OCI-LY7 (cell line): Measurements from ENCODE around the gene TAF11L4. TPM values are rescaled to one million over a fixed set of nuclear protein-coding genes. Genes with fewer than 3 reads are reported as not detected.
"Not testable (repeated sequence)": the region's sequence is repeated elsewhere in the genome, so short reads cannot be mapped to it uniquely, and the experiment has no call there.

Experiments
- BruUV-seq: library from RNA; stranded (reverse); fragments of 400-500 nt; replicated peaks from 2 replicates; lab custom pipeline; 2021; lab: Mats Ljungman, UMichigan
- CTCF ChIA-PET: fragments of 300-600 bp; sonication (Branson Sonifier 250); formaldehyde crosslinking; loops from one replicate; lab custom pipeline; 2022; ENCODE audit warnings: antibody characterized with exemption; ENCODE audit not compliant: unreplicated experiment; lab: Charles Lee
- POLR2A ChIA-PET: fragments of 300-600 bp; sonication (Branson Sonifier 250); formaldehyde crosslinking; loops from one replicate; lab custom pipeline; 2022; ENCODE audit warnings: antibody characterized with exemption; lab: Charles Lee
- DNase-seq: peaks from one replicate; pipeline ENCODE4 v3.0.0-alpha.2; 2015; ENCODE audit warnings: low spot score
- H2AFZ ChIP-seq: fragments of 200-600 bp; sonication (generic), shearing (Covaris generic); 2 replicates; pipeline ENCODE4 v1.6.1; 2014; ENCODE audit warnings: mild to moderate bottlenecking, antibody characterized with exemption, low read length, moderate library complexity
- H3K27ac ChIP-seq: fragments of 200-600 bp; sonication (generic); 2 replicates; pipeline ENCODE4 v1.5.1; 2014; ENCODE audit warnings: mixed run types, low read depth, mild to moderate bottlenecking, moderate library complexity, low read length, inconsistent platforms; ENCODE audit not compliant: poor library complexity, severe bottlenecking
- H3K36me3 ChIP-seq: fragments of 200-600 bp; sonication (generic); 2 replicates; pipeline ENCODE4 v1.6.1; 2014; ENCODE audit warnings: mild to moderate bottlenecking, antibody characterized with exemption, low read length, moderate library complexity, mixed read lengths; ENCODE audit not compliant: insufficient read depth
- H3K4me1 ChIP-seq: fragments of 200-600 bp; sonication (generic); 2 replicates; pipeline ENCODE4 v1.5.1; 2014; ENCODE audit warnings: mild to moderate bottlenecking, low read length; ENCODE audit not compliant: insufficient read depth, poor library complexity, severe bottlenecking
- H3K4me2 ChIP-seq: fragments of 200-600 bp; sonication (generic); 2 replicates; pipeline ENCODE4 v1.6.1; 2014; ENCODE audit warnings: mild to moderate bottlenecking, low read length
- H3K4me3 ChIP-seq: fragments of 200-600 bp; sonication (generic); 2 replicates; pipeline ENCODE4 v1.5.1; 2014; ENCODE audit warnings: mild to moderate bottlenecking, low read depth, low read length; ENCODE audit not compliant: poor library complexity, severe bottlenecking
- H3K79me2 ChIP-seq: fragments of 200-600 bp; sonication (generic); 2 replicates; pipeline ENCODE4 v1.6.1; 2016; ENCODE audit warnings: low read depth, mild to moderate bottlenecking, low read length, moderate library complexity, mixed read lengths; ENCODE audit not compliant: insufficient read depth
- H3K9me2 ChIP-seq: fragments of 200-600 bp; sonication (generic); 2 replicates; pipeline ENCODE4 v1.6.1; 2016; ENCODE audit warnings: mild to moderate bottlenecking, low read length, mixed read lengths; ENCODE audit not compliant: insufficient read depth
- H3K9me3 ChIP-seq: fragments of 200-600 bp; sonication (generic); 2 replicates; pipeline ENCODE4 v1.6.1; 2014; ENCODE audit warnings: mild to moderate bottlenecking, mixed run types, low read length, mixed read lengths
- H4K20me1 ChIP-seq: fragments of 200-600 bp; sonication (generic); 2 replicates; pipeline ENCODE4 v1.6.1; 2014; ENCODE audit warnings: mild to moderate bottlenecking, antibody characterized with exemption, low read length, moderate library complexity, mixed read lengths; ENCODE audit not compliant: insufficient read depth
- CTCF ChIP-seq: fragments of 200-600 bp; sonication (generic); conservative IDR thresholded peaks from 2 replicates; pipeline ENCODE4 v1.5.1; 2014; ENCODE audit warnings: mild to moderate bottlenecking, antibody characterized with exemption, low read length, moderate library complexity, mixed read lengths
- EZH2phosphoT487 ChIP-seq: fragments of 200-600 bp; sonication (generic); IDR thresholded peaks from 2 replicates; pipeline ENCODE4 v1.6.1; 2018; ENCODE audit warnings: low read depth, borderline replicate concordance, mild to moderate bottlenecking, mixed run types, antibody characterized with exemption, low read length, moderate library complexity, mixed read lengths
- intact Hi-C: fragments of 100-400 bp; cut with micrococcal nuclease; formaldehyde crosslinking; loops from one replicate; pipeline ENCODE4 v1.10.0; 2022; ENCODE audit not compliant: unreplicated experiment
- total RNA-seq, 2 experiments: library from RNA; depleted of rRNA in 1 of 2; stranded (reverse); fragments of >200 nt in 1 of 2; shearing (Covaris generic) in 1 of 2; gene quantifications; 2 replicates each; pipeline ENCODE4 v1.2.3, GENCODE V29; 2014 to 2022

TAF11L4 gene
- total RNA-seq, 2 experiments from 2014 or later, result not detected

DNA sequence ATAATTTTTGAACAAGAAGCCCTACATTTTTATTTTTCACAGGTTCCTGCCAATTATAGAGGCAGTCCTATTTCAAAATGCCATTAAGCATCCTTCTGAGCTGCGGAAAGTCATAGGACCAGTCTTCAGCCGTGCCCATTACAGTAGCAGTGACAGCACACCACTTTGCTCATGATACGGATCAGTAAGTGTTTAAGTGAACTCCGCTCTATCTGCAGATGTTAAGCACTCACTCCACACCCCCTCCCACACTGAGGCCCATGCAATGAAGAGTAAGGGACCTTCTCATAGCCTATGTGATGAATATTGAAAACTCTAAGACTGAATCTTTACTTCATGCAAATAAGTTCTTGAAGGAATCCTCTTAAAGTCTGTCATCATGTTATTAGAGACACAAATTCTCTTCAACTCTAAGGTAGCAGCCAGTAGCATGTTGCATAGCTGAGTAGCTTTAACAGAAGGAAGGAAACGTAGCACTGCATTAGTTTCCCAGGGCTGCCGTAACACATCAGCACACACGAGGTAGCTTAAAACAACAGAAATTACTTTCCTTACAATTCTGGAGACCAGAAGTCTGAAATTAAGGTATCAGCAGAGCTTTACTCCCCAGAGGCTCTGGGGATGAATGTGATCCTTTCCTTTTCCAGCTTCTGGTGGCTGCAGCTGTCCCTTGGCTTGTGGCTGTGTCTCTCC, 43.9 kb upstream of the TAF11L4 start:
- POLR2A ChIA-PET, result interaction anchor here (0.7 to 1.0 kb wide), 2 partner anchors 8 to 104 kb away, joined by 3 to 4 read pairs; no protein-coding TSS in a partner anchor
- Histone ChIP-seq H3K79me2 (no peaks in the 10 kb centered on the region), H3K4me3 (no peak overlapping the region), H3K27ac (no peak overlapping the region), H3K9me3 (no peaks in the 10 kb centered on the region), H3K4me2 (no peak overlapping the region), H3K36me3 (no peaks in the 10 kb centered on the region), H2AFZ (peak overlapping the region; percentile 59), H4K20me1 (no peaks in the 10 kb centered on the region), H3K4me1 (peaks cover 16% of the 10 kb centered on the region), H3K9me2 (no peaks in the 10 kb centered on the region)
- DNase-seq, result peak; percentile 26
- CTCF ChIA-PET, result no interaction called here
- intact Hi-C loops, result no loop called here
- BruUV-seq, result no TSS peak
- TF ChIP-seq EZH2phosphoT487, result no peak
- TF ChIP-seq CTCF, result no peak

DNA sequence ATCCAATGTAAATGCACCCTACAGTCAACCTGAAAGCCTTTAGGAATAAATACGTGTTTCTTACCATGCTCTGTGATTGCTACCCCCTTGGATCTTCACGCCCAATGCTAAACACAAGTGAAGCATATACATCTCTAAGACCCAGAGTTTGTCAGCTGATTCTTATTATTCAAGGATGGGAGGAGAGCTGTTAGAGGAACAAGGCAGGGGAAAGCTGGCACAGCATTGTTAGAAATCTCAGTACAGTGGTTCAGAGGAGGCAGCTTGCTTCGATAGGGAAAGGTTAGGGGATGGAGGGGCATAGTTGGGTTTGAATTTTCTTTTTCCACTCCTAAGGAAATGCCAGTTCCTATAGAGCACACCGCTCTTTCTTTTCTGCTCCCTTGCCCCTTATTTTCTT, 40.2 kb upstream of the TAF11L4 start:
- intact Hi-C loops, result no loop called here
- TF ChIP-seq CTCF (no peak), EZH2phosphoT487 (no peak)
- no peak for DNase-seq
- ChIA-PET CTCF (no interaction called here), POLR2A (interaction anchor here (0.7 to 1.9 kb wide), 2 partner anchors 14 to 41 kb away, joined by 3 to 6 read pairs; no protein-coding TSS in a partner anchor)
- Histone ChIP-seq H3K9me2 (no peaks in the 10 kb centered on the region), H3K4me3 (no peak overlapping the region), H3K79me2 (no peaks in the 10 kb centered on the region), H2AFZ (no peak overlapping the region), H3K36me3 (no peaks in the 10 kb centered on the region), H3K4me2 (no peak overlapping the region), H3K27ac (no peak overlapping the region), H3K4me1 (peaks cover 9% of the 10 kb centered on the region), H3K9me3 (no peaks in the 10 kb centered on the region), H4K20me1 (no peaks in the 10 kb centered on the region)
- BruUV-seq, result no TSS peak

- no peaks in the 10 kb centered on the region for H3K9me2 ChIP-seq
- no peak overlapping the region for H3K4me3 ChIP-seq
- no peaks in the 10 kb centered on the region for H3K9me3 ChIP-seq
- intact Hi-C loops, result no loop called here
- no peak for DNase-seq
- CTCF ChIA-PET, result no interaction called here
- POLR2A ChIA-PET, result interaction anchor here (0.7 kb wide), 2 partner anchors 105 to 613 kb away, joined by 4 to 6 read pairs; no protein-coding TSS in a partner anchor
- no peak overlapping the region for H3K27ac ChIP-seq
- peaks cover 4% of the 10 kb centered on the region for H3K4me1 ChIP-seq
- H2AFZ ChIP-seq, result no peak overlapping the region
- H3K36me3 ChIP-seq, result no peaks in the 10 kb centered on the region
- no peaks in the 10 kb centered on the region for H4K20me1 ChIP-seq
- H3K4me2 ChIP-seq, result no peak overlapping the region
- TF ChIP-seq CTCF (no peak), EZH2phosphoT487 (no peak)
- BruUV-seq, result no TSS peak
- H3K79me2 ChIP-seq, result no peaks in the 10 kb centered on the region
Observed at GRCh38 chr5:17482790-17483189, 38.8 kb upstream of the TAF11L4 start.

GRCh38 chr5:17486464-17487173, 35.0 kb upstream of the TAF11L4 start:
- POLR2A ChIA-PET, result interaction anchor here (0.6 to 1.2 kb wide), 2 partner anchors 21 to 569 kb away, joined by 3 read pairs; no protein-coding TSS in a partner anchor
- H3K79me2 ChIP-seq, intact Hi-C loops, H3K27ac ChIP-seq, CTCF ChIA-PET, H3K9me3 ChIP-seq, DNase-seq, H3K9me2 ChIP-seq, H3K4me3 ChIP-seq, H4K20me1 ChIP-seq, H2AFZ ChIP-seq, H3K4me2 ChIP-seq, H3K4me1 ChIP-seq, BruUV-seq, H3K36me3 ChIP-seq: not testable (repeated sequence)
